Measurements from ENCODE around the gene STX3.
"Not testable (repeated sequence)": the region's sequence is repeated elsewhere in the genome, so short reads cannot be mapped to it uniquely, and the experiment has no call there.

Gene STX3

DNA sequence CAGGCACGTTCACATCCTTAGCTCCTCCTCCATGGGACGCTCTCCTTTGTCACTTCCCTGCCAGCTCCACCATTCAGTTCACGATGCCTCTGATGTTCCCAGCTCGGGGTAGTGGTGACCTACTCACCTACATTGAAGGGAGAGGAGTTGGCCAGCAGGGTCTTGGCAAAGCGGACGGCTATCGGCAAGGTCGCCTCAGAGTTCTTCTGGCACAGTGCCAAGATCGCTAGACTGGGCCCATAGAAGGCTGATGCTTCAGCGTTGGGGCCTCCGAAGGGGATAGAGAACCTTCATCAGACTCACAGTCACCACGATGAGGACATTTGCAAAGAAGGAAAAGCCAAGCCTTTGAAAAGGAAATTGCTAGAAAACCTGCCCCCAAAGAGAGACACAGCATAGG lies 87.1 kb downstream of the STX3 start:
- DNase-seq (ENCODE audit: low read depth): no peak

GRCh38 chr11:59845399-59845798 lies 90.2 kb downstream of the STX3 start, which contains the start of gene CBLIF:
Gene CBLIF (minus strand): TSS chr11:59845499. CDS start chr11:59845453, 46 bp downstream.
- no peak for DNase-seq (ENCODE audit: low read depth)

GRCh38 chr11:59846556-59846955 lies 91.4 kb downstream of the STX3 start:
- DNase-seq (ENCODE audit: low read depth): no peak

DNA sequence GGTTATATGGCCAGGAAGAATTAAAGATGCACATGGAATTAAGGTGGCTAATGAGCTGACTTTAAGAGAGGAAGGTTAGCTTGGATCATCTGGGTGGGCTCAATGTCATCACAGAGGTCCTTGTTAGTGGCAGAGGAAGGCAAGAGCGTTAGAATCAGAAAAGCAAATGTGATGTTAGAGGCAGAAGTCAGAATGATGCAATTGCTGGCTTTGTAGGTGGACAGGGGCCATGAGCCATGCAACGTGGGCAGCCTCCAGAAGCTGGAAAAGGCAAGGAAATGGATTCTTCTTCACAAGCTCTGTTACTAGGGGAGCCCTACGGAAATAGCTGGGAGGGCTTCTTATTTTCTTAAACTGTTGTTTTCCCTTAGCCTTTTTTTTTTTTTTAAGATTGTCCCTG lies 92.5 kb downstream of the STX3 start:
- DNase-seq (ENCODE audit: low read depth): no peak

- DNase-seq (ENCODE audit: low read depth): not testable (repeated sequence)
Observed at GRCh38 chr11:59848439-59848838, 93.3 kb downstream of the STX3 start.

- no peak for DNase-seq (ENCODE audit: low read depth)
Observed at GRCh38 chr11:59849129-59849528, 94.0 kb downstream of the STX3 start.

DNA sequence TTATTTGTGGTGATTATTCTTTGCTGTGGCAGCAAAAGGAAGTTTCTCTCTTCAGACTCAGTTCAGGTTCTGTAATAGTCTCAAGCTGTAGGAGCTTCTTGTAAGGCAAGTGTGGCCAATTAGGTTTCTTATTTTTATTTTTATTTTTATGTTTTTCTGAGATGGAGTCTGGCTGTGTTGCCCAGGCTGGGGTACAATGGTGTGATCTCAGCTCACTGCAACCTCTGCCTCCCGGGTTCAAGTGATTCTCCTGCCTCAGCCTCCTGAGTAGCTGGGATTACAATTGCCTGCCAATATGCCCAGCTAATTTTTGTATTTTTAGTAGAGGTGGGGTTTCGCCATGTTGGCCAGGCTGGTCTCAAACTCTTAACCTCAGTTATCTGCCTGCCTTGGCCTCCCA lies 94.4 kb downstream of the STX3 start:
- not testable (repeated sequence) for DNase-seq (ENCODE audit: low read depth)

DNA sequence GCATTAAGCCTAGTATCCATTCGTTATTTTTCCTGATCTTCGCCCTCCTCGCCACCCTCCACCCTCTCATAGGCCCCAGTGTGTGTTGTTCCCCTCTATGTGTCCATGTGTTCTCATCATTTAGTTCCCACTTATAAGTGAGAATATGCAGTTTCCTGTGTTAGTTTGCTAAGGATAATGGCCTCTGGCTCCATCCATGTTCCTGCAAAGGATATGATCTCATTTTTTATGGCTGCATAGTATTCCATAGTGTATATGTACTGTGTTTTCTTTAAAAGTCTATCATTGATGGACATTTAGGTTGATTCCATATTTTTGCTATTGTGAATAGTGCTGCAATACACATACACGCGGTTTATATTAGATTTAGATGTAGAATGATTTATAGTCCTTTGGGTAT lies 96.2 kb downstream of the STX3 start:
- not testable (repeated sequence) for DNase-seq (ENCODE audit: low read depth)

GRCh38 chr11:59854871-59855270 lies 99.7 kb downstream of the STX3 start:
- no peak for DNase-seq (ENCODE audit: low read depth)

Data from amniotic epithelial cell (primary cell).